Astrocyte of the spinal cord (primary cell): Measurements from ENCODE around the gene VASP.

Source experiments
- DNase-seq: peaks from one replicate; pipeline ENCODE4 v3.0.0; 2011; ENCODE audit warnings: low read depth, low spot score
- H3K4me3 ChIP-seq: 2 replicates; pipeline ENCODE4 v1.5.1; 2011; ENCODE audit warnings: low read depth, mild to moderate bottlenecking, low read length, moderate library complexity
- in situ Hi-C: cut with HindIII; loops from 2 replicates; pipeline ENCODE4 v1.10.0; 2017; ENCODE audit warnings: low sequenced_read_pairs
- TF ChIP-seq, protein P1 (sequence below): IDR thresholded peaks from 2 replicates; pipeline ENCODE4 v1.5.1; 2012; ENCODE audit warnings: low read depth, mild to moderate bottlenecking, low read length, inconsistent platforms

Gene VASP

DNA sequence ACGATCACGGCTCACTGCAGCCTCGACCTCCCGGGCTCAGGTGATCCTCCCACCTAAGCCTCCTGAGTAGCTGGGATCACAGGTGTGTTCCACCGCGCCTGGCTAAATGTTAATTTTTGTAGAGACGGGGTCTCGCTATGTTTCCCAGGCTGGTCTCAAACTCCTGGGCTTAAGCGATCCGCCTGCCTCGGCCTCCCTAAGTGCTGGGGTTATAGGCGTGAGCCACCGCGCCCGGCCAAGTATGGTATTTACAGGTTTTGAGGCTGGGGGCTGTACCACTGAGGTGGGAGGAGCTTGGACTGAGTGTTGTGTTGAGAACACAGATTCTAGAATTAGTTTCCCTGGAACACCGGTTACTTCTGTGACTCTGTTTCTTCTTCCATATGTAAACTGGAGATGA, 9.5 kb upstream of the VASP start:
- TF ChIP-seq, protein P1, sequence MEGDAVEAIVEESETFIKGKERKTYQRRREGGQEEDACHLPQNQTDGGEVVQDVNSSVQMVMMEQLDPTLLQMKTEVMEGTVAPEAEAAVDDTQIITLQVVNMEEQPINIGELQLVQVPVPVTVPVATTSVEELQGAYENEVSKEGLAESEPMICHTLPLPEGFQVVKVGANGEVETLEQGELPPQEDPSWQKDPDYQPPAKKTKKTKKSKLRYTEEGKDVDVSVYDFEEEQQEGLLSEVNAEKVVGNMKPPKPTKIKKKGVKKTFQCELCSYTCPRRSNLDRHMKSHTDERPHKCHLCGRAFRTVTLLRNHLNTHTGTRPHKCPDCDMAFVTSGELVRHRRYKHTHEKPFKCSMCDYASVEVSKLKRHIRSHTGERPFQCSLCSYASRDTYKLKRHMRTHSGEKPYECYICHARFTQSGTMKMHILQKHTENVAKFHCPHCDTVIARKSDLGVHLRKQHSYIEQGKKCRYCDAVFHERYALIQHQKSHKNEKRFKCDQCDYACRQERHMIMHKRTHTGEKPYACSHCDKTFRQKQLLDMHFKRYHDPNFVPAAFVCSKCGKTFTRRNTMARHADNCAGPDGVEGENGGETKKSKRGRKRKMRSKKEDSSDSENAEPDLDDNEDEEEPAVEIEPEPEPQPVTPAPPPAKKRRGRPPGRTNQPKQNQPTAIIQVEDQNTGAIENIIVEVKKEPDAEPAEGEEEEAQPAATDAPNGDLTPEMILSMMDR = no peak
- DNase-seq = no peak
- H3K4me3 ChIP-seq = no peak overlapping the region
- in situ Hi-C loops = no loop called here

DNA sequence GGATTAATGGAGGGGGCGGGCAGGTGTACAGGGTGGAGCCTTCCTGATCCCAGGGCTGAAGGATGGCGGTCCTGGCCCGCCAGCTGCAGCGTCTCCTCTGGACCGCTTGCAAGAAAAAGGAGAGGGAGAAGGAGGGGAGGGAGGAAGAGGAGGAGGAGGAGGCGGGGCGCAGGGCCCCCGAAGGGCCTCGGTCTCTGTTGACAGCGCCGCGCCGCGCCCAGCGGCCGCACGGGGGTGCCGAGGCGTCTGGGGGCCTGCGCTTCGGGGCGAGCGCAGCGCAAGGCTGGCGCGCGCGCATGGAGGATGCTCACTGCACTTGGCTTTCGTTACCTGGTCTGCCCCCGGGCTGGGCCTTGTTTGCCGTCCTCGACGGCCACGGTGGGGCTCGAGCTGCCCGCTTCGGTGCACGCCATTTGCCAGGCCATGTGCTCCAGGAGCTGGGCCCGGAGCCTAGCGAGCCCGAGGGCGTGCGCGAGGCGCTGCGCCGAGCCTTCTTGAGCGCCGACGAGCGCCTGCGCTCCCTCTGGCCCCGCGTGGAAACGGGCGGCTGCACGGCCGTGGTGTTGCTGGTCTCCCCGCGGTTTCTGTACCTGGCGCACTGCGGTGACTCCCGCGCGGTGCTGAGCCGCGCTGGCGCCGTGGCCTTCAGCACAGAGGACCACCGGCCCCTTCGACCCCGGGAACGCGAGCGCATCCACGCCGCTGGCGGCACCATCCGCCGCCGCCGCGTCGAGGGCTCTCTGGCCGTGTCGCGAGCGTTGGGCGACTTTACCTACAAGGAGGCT, 8.7 kb upstream of the VASP start, which contains the start of gene PPM1N:
TSS of gene PPM1N (plus strand) at position 33 of the 785 bp plus-strand sequence. CDS start at position 63, 30 bp downstream.
- in situ Hi-C loops = no loop called here
- no peak for DNase-seq
- TF ChIP-seq, protein P1 = no peak
- H3K4me3 ChIP-seq = peak within 1 kb of the TSS; percentile 32

DNA sequence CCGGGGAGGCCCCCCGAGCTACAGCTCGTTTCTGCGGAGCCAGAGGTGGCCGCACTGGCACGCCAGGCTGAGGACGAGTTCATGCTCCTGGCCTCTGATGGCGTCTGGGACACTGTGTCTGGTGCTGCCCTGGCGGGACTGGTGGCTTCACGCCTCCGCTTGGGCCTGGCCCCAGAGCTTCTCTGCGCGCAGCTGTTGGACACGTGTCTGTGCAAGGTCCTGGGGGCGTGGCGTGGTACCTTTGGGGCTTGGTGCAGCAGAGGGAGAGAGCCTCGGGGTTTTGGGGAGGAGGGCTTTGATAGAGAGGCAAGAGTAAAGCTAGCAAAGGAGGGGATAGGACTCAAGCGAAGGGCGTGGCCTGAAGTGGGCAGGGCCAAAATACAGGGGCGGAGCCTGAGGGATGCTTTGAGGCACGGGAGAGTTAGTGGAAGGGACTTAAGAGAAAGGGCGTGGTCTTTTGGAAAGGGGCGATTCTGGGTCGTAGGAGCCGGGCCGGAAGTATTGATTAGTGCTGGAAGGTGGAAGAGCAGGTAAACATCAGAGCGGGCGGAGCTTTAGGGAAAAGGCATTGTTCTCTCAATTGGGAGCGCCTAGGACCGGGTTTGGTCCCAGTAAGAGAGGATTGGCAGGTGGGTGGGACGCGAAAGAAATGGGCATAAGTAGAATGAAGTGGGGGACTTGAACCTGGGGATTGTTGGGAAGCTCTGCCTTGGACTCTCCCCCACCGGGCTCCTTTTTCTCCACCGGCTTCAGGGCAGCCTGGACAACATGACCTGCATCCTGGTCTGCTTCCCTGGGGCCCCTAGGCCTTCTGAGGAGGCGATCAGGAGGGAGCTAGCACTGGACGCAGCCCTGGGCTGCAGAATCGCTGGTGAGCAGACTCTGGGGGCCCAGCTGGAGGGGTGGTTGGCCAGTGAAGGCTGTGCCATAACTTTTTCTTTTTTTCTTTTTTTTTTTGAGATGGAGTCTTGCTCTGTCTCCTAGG, 7.8 kb upstream of the VASP start:
- TF ChIP-seq, protein P1 = no peak
- in situ Hi-C loops = no loop called here
- H3K4me3 ChIP-seq = no peak overlapping the region
- DNase-seq = no peak

DNA sequence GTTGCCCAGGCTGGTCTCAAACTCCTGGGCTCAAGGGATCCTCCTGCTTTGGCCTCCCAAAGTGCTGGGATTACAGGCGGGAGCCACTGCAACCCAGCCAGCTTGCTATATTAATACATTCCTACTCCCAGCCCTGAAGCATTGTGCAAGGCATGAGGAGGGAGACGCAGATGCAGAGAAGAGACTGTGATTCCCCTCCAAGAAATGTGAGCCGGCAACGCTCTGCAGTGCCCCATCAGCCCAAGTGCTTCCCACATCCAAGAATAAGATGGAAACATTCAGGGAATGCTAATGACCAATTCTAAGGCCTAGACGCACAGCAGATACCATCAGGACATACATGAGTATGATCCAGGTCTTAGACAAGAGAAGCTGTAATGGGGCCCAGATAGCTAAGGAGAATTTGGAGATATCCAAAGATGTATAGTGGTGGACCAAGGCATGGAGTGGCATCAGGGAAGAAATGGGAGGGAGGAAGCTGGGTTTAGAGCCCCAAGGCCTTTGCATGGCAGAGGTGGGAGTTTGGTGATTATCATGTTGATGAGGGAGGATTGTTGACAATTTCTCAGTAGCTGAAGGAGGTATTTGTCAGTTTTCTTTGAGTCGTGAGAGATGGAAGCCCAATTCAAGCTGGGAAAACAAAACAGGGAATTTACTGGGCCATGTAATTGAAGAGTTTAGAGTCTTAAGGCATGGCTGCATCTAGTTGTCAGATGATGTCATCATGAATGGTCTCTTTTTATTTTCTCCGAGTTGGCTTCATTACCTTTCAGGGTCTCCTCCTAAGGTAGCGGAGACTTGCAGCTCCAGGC, 6.2 kb upstream of the VASP start:
- TF ChIP-seq, protein P1 = no peak
- no peak overlapping the region for H3K4me3 ChIP-seq
- in situ Hi-C loops = no loop called here
- no peak for DNase-seq

DNA sequence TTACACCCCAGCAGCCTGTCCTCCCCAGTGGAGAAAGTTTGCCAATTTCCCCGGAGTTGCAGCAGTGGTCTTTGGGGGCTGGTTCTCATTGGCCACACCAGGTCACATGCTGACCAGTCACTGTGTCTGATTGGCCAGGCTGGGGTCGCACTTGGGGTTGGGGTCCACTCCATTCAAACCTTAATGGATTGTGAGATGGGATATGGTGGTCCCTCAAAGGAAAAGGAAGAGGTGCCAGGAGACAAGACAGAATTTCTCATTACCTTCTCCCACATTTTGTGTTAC, 5.6 kb upstream of the VASP start:
- in situ Hi-C loops = no loop called here
- no peak overlapping the region for H3K4me3 ChIP-seq
- TF ChIP-seq, protein P1 = no peak
- no peak for DNase-seq

DNA sequence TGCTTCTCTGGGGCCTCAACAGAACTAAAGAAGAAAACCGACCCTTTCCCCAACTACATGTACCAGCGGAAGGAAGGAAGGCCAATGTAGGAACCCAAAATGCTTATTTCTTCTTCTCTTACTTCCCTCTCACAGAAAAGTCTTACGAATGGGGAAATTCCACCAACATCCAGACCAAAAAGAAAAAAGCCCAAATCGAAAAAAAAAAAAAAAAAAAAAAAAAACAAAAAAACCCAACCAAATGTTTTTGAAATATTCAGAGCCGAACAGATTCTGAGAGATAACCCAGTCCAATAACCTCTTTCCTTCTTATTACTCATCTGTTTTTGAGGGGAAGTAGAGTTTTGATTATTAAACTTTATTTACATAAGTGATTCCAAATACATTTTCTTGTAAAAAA, 5.2 kb upstream of the VASP start:
- no peak for DNase-seq
- in situ Hi-C loops = no loop called here
- TF ChIP-seq, protein P1 = no peak
- H3K4me3 ChIP-seq = no peak overlapping the region
